NAMALWA (cell line): ENCODE results near the gene VARS2.
A peak's percentile ranks its signal among the peaks of the same experiment; 100 is the strongest.
"Not testable (repeated sequence)": the region's sequence is repeated elsewhere in the genome, so short reads cannot be mapped to it uniquely, and the experiment has no call there.

Experiments used
- DNase-seq: peaks from one replicate; pipeline ENCODE4 v3.0.0-alpha.2; 2015; ENCODE audit warnings: low spot score

VARS2 gene

DNA sequence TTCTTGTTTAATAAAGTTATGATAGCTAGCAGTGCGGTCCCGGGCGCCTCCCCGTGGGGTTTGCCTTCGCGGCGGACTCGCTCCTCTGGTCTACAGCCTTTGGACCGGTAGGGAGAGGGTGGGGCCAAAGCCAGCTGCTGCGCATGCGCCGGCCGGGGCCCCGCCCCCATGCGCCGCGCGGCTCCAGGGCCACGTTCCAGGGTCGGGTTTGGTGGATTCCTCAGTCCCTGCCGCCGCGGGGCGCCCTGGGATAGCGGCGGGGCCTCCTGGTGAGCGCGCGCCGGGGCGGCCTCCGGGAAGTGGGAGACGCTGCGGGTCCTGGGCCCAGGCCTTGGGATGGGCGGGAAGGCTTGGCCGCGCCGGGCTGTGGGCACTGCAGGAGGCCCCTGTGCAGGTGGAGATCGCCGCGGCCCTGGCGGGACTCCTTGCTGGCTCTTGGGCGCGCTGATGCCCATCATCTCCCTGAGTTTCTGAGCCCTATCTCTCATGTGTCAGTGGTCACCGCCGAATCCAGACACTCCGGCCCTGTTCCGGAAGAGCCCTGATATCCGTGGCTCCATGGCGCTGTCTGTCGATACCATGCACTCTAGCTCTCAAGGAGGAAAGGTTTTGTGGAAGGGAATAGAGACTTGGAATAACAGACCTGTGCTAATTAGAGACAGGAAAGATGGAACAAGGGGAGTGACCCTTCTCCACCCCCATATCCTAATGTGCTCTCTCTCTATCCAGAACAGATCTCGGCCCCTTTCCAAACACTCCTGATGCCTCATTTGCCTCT, at the start of gene VARS2:
Gene VARS2, plus strand, starts transcription at position 163 of the 778 bp plus-strand sequence. Its CDS starts 599 bp downstream, at position 762.
- peak; percentile 88 for DNase-seq

DNA sequence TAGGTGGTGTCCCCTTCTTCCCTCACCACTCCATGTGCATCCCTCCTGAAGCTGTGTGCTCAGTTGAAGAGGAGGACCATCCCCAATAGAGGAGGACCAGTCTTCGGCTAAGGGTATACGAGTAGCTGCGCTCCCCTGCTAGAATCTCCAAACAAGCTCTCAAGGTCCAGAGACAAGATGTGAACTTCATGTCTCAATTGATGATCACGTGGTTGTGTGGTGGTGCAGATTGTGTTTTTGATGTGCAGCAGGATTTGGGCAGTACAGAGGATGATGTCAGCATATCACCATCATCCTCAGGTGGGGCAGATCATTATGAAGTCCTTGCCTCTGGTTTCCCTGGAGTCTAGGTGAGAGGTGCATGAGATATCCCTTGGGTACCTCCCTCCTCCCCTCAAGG, 49.7 kb upstream of the VARS2 start:
- no peak for DNase-seq

DNA sequence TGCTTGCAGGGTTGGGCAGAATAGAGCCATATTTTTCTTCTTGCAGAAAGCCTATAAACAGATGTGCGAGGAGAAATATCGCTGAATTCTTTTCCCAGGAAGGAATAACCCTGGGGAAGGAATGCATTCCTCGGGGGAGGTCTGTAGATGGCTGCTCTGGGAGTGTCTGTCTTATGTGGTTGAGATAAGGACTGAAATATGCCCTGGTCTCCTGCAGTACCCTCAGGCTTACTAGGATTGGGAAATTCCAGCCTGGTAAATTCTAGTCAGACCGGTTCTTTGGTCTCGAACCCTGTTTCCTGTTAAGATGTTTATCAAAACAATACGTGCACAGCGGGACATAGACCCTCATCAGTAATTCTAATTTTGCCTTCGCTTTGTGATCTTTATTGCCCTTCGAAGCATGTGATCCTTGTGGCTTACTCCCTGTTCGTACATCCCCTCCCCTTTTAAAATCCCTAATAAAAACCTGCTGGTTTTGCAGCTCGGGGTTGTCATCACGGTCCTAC, 44.7 kb upstream of the VARS2 start:
- not testable (repeated sequence) for DNase-seq

DNA sequence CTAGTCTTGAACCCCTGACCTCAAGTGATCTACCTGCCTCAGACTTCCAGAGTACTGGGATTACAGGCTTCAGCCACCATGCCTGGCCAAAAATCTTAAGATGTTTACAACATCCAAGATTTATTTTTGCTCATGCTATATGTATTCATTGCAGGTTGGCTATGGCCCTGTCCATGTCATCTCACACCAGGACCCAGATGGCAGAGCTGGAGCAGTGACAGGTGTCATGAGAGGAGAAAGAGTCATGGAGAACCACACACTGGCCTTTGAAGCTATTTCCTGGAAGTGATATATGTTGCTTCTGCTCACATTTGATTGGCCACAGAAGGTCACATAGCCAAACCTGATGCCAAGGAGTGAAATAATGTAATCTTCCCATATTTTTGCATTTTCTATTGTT, 43.5 kb upstream of the VARS2 start:
- no peak for DNase-seq

DNA sequence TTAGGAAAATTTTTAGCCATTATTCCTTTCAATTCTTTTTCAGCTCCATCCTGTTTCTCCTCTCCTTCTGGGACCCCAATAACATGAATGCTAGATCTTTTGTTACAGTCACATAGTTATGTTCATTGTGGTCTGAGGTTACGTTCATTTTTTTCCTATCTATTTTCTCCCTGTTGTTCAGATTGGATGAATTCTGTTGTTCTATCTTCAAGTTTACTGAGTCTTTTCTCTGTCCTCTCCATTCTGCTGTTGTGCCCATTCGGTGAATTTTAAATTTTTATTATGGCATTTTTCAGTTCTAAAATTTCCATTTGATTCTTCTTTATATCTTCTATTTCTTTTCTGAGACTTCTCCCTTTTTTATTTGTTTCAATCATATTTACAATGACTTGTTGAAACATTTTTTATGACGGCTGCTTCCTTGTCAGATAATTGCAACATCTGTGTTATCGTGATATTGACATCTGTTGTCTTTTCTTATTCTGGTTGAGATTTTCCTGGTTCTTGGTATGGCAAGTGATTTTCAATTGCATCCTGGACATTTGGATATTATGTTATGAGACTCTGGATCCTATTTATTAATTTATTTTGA, 42.4 kb upstream of the VARS2 start:
- no peak for DNase-seq

DNA sequence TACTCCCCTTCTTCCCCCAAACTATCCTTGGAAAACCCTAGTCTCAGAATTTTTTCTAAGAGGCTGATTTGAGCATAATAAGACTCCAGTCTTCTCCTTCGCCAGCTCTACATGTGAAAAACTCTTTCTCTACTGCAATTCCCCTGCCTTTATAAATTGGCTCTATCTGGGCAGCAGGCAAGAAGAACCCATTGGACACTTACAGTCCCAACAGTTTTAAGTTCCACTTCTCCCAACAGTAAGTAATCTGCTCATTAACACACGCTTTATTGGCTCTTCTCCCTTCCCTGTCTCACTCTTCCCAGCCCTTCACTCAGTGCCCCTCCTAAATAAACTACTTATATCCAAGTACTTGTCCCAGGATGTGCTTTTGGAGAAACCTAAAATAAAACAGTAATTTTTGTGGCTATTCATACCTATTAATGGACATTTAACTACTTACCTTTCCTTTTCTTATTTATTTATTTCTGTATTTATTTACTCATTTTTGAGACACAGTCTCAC, 40.8 kb upstream of the VARS2 start:
- no peak for DNase-seq

DNA sequence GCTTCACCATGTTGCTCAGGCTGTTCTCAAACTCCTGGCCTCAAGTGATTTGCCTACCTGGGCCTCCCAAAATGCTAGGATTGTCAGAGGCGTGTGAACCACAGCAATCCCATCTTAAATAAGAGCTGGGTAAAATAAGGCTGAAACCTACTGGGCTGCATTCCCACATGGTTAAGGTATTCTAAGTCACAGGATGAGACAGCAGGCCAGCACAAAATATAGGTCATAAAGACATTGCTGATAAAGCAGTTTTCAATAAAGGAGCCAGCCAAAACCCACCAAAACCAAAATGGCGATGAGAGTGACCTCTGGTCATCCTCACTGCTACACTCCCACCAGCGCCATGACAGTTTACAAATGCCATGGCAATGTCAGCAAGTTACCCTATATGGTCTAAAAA, 40.2 kb upstream of the VARS2 start:
- not testable (repeated sequence) for DNase-seq

DNA sequence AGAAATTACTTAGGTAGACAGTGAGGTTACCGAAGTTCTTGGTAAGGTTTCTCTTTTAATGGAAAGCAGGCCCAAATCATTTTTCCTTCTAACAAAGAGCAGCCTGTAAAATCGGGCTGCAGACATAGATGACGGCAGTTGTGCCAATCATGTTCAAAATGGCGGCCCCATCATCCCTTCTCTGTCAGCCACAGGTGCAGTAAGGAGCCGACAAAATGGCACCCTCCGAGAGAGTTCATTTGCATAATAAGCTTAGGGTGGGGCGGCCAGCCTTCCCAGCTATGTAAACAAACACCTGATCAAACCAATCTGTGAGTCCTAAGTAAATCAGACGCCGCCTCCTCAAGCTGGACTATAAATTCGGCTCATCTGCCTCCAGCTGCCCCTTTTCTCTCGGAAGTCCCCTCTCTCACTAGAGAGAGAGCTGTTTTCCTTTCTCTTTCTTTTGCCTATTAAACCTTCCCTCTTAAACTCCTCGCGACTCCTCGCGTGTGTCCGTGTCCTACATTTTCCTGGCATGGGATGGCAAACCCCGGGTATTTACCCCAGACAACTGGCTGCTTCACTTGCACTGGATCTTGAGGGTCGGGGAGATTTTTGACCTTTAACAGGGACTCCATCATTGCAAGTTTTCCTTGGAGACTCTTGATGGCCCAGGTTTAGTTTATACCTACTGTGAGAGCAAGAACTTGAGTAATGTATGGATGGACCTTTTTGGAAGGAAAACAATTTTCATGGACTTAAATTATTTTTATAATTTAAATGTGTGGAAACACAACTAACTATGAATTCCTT, 38.6 kb upstream of the VARS2 start:
- no peak for DNase-seq

DNA sequence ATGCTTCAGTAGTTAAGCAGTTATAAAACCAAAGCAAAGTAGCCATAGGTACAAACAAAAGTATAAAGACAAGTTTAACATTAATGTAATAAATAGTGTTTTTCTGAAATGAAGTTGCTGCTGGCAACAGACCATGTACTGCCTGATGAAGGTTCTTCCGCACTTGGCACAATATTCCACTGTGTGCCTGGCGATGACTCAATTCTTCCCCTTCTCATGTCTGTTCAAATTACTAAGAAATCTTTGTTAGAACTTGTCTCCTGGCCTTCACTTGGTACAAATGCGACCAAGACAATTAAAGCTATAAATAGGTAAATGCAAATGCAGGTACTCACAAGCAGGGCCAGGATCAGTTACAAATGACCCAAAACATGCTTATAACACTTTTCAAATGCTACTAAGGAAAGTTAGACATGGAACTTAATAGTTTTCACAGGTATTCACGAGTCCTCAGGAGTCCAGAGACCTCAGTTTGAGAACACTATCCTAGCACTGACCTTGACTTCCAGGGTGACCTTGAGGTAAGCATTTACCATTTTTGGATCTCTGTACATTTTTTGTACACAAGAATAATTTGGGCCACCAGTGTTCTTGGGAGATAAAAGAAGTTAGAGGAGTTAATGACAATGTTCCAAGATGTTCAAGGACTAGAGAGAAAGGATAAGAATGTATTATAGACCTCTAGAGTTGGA, 37.9 kb upstream of the VARS2 start:
- DNase-seq: no peak

DNA sequence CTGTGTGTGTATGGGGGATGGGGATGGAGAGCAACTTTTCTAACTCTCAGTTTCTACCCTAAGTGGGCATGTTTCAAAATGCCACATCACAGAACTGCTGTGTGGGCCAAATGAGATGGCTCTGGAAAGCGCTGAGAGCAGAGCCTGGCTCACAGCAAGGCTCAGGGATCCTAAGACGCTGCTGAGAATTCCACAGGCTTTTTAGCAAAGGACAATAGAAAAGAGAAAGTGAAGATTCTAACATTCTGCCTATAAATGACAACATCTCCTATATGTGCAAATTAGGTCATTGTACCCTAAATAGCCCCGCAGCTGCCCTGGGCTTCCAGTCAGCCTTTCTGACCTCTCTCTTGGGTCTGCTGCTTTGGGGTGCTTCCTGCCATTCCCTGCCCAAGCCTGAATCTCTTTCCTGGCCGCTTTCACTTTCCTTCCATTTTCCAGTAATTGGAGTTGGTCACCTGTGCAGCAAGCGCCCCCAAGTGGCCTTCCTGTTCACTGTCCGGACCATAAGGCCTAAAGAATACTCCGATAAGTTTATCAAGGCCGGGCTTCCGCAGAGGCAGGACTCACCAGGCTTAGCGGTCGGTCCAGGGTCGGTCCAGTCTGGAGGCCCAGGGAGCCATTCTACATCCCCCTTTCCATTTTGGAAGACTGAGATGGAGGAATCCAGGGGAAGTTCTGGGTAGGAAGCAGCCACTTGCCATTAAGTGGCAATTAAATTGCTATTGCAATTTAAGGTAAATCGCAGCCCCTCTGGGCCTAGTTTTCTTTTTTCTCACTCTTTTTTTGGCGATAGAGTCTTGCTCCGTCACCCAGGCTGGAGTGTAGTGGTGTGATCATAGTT, 36.4 kb upstream of the VARS2 start:
- DNase-seq: peak; percentile 68

DNA sequence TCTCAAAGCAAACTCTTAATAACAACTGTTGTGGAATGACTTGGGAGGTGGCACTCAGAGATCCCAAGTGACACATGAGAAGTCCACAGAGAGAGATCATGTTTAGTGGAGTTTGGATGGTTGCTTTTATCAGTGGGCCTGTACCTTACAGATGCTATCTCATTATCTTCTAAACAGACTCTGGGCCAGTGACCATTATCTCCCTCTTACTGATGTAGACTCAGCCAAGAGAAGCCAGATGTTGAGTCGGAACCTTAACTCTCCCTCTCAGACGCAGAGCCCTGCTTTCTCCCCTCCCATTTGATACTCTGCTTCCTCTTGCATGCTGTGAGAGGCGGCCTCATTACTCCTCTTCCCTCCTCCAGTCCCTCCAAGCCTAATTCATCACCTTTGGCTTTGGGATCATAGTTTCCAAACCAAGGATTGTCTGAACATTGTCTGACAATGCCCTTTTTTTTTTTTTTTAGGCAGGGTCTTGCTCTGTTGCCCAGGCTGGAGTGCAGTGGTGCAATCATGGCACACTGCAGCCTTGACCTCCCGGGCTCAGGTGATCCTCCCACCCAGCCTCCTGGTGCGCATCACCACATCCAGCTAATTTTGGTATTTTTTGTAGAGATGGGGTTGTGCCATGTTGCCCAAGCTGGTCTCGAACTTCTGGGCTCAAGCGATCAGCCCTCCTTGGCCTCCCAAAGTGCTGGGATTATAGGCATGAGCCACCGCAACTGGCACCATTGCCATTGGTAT, 34.2 kb upstream of the VARS2 start:
- no peak for DNase-seq

DNA sequence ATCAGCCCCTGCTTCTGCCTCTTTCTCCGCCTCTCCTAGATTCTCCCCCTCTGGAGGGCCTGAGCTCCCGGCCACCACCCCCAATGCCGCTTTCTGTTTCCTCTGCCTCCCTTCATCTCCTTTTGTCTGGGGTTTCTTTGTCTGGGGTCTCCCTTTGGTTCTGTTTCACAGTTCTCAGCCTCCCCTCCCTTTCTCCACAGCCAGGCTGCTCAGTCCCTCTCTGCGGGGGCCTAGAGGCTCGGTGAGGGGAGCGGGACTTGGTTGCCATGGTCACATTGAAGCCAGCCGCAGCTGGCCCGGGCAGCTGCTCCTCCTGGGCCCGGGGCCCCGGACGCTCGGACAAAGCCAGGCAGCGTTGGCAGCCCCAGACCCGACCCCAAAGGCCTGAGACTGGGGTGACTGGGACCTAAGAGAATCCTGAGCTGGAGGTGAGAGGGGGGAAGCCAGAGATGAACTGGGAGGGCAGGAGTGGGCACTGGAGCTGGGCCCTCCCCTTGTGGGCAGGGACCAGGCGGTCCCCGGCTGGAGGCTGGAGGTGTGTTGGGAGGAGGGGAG, 33.3 kb upstream of the VARS2 start:
- DNase-seq: no peak

DNA sequence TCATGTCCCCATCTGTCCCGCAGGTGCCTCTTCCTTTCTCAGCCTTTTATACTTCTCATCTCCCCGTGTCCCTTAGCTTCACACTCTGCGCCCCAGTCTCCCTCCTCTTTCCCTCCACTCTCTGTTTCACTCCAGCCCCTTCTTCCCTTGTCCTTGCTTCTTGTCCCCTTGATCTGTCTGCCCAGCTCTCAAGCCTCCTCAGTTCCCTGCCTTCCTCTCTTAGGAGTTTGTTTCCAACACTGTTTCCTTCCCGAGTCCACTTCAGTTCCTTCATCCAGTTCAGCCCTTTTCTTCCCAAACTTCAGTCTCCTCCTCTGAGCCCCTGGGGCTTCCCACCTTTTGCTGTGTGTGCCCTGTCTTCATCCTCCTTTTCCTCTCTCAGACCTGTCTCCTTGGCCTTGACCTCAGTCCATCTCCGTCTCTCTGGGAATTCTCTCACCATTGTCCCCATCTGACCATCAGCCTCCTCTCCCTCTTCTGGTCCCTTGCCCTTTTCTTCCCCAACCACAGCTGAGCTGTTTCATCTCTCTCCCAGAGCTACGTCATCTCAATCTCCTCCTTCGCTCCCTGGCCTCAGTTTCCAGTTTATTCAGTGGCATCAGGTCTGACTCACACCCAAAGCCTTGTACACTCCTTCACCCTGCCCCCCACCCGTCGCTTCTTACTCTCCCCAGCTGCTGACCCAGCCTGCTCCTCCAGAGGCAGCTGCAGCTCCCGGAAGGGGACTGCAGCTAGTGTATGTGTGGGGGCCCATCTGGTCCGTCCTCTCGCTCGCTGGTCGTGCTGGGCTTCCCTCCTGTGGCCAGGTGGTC, 32.4 kb upstream of the VARS2 start:
- DNase-seq: peak; percentile 32

DNA sequence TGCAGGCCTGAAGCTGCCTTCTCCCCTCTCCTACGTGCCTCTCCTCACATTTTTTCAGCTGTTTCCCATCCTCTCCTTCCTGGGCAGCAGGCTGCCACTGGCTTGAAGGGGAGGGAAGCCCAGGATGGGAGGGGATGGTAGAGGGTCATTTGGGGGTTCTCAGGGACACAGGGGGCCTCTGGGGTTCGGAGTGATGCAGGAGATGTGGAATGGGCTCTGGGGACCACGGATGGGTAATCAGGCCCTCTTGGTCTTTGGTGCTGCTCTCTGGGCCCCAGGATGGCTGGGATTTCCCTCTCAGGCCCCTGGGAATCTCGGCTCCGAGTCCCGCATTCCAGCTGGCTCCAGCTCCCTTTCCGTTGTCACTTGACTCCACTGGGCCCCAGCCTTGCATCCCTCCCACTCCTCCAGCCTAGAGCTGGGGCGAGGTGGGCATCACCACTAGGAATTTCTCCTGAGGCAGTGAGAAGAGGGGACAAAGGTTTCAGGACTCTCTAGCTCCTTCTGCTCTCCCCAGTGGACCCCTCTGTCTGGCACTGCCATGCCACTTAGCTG, 31.8 kb upstream of the VARS2 start:
- no peak for DNase-seq

DNA sequence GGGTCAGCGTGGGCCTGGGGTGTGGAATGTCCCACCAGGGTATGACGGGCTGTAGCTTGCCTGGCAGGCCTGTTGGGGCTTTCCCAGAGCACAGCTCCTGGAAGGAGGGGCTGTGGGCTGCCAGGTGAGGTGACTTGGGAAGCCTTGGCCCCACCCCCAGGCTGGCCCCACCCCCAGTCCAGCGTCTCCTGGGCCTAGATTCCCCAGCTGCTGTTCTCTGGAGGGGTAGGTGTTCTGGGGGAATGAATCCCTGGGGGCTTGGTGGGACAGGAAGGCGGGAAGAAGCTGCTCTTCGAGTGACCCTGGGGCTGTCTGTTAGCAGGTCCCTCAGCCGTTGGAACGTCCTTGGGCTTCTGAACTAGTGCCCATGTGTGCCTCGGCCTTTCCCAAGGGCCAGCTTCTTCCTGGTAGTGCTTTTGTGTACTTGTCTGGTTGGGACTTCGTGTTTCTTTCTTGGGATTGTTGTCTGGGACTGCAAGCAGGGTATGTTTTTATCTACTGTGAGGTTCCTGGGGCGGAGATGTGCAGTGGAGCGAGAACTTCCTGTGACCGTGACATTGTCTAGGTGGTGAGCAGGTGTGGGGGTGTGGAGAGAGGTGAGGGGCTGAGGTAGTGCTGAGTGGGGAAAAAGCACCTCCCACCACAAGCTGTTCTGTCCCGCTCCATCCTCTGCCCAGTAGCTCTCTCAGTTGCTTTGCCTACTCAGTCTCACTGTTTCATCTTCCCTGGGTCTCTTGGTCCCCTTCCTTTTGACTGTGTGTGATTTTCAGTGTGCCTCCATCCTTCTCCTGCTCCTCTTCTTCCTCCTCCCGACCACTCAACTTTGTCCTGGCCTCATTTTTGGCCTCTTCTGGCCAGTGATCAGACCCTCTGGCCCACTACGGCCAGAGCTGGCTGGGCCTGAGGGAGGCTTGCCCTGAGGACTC, 31.0 kb upstream of the VARS2 start:
- peak; percentile 28 for DNase-seq

DNA sequence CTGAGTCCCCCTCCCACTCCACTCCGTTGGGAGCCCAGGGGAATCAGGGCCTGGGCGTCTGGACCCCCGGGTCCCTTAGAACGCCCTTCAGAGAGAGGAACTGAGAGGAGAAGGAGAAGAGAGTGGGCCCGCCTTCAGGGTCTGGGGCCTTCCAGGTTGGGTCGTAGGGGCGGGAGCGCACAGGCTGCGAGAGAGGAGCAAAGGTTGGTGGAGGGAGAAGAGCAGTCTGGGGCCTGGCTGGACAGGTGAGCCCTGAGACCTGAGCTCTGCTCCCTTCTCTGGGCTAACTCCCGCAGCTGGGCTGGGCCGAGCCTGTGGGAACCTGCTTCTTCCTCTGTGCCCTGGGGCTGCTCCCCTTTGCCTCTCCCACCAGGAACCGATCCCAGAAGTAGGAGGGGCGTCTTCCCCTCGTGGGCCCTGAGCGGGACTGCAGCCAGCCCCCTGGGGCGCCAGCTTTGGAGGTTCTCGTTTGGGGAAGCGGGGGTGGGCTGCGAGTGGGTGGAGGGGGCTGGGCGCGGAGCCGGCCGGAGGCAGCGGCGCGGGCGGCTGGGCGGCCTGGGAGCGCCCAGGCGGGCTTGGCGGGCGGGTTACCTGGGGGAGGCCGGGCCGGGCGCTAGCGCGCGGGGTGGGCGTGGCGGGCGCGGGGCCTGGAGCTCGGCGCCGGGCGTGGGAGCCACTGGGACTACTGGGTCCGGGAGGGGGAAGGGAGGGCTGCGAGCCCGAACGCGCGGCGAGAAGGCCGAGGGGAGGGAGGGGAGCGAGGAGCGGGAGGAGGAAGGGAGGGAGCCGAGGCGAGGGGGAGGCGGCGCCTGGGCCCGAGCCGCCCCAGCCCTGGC, 30.1 kb upstream of the VARS2 start, which contains the start of gene DDR1:
Gene DDR1, plus strand, starts transcription at position 835 of the 836 bp plus-strand sequence. CDS start 4,211 bp downstream, outside the sequence.
- DNase-seq: peak; percentile 22
